ENCODE data around the gene DROSHA. TPM values are rescaled to one million over a fixed set of nuclear protein-coding genes. Genes with fewer than 3 reads are reported as not detected.
"Not testable (repeated sequence)": the region's sequence is repeated elsewhere in the genome, so short reads cannot be mapped to it uniquely, and the experiment has no call there.

DROSHA gene
- total and polyA plus RNA-seq, 2 of the 4 experiments (the other 2 are of a cell fraction): 36.4 to 36.5 TPM

- H4K20me1 ChIP-seq (ENCODE audit: insufficient read depth, low read length); POLR2A ChIA-PET (ENCODE audit: unreplicated experiment); H3K9ac ChIP-seq (ENCODE audit: low read depth, low read length); H3K4ac ChIP-seq (ENCODE audit: low read depth, low read length); ATAC-seq (ENCODE audit: low read depth); H2BK120ac ChIP-seq (ENCODE audit: low read depth, low read length); H2AK5ac ChIP-seq (ENCODE audit: low read depth, low read length); H4K5ac ChIP-seq (ENCODE audit: low read depth, low read length); CTCF ChIA-PET; H3K9me1 ChIP-seq (ENCODE audit: insufficient read depth, low read length); dilution Hi-C loops (cut with HindIII; ENCODE audit: low sequenced_read_pairs, unreplicated experiment); H2BK20ac ChIP-seq (ENCODE audit: low read depth, low read length); H2AFZ ChIP-seq (replicated peaks; ENCODE audit: low read length, poor library complexity); H3K18ac ChIP-seq (ENCODE audit: low read depth, low read length); H2BK15ac ChIP-seq (ENCODE audit: low read depth, low read length); H3K9me3 ChIP-seq (ENCODE audit: control insufficient read depth, insufficient read depth, low read length); DNase-seq; H2AK9ac ChIP-seq (replicated peaks; ENCODE audit: low read depth, low read length, poor library complexity); H3K23ac ChIP-seq (ENCODE audit: low read depth, low read length); H3K14ac ChIP-seq (replicated peaks; ENCODE audit: low read depth, low read length); H4K91ac ChIP-seq (ENCODE audit: insufficient read depth, low read depth, low read length); H3K27me3 ChIP-seq (ENCODE audit: control insufficient read depth, insufficient read depth, low read length); H2BK5ac ChIP-seq (ENCODE audit: low read depth, low read length, poor library complexity, severe bottlenecking); H4K8ac ChIP-seq (ENCODE audit: low read depth in 2 of 2, low read length in 2 of 2); in situ Hi-C loops (cut with MboI; ENCODE audit: low sequenced_read_pairs); H3K27ac ChIP-seq (ENCODE audit: insufficient read depth, low read length); H3K4me3 ChIP-seq (ENCODE audit: insufficient read depth, low read depth, low read length); H3K56ac ChIP-seq (ENCODE audit: extremely low read depth, insufficient read depth, low read length); H3K4me2 ChIP-seq (ENCODE audit: low read depth, low read length); H3K36me3 ChIP-seq (ENCODE audit: control insufficient read depth, insufficient read depth, low read length); intact Hi-C loops (cut with micrococcal nuclease); H3K79me1 ChIP-seq (ENCODE audit: low read depth in 1 of 2, low read length in 2 of 2); BruUV-seq (replicated peaks); H3K4me1 ChIP-seq (ENCODE audit: control insufficient read depth, insufficient read depth, low read length): not testable (repeated sequence)
- 100% methylated on average over 4 of the region's 14 CpGs; no CpG with 5 or more reads in 1 of the 2 experiments for WGBS, 2 experiments (ENCODE audit: extremely low coverage in 2 of 2, insufficient read length in 1 of 2)
These were observed 136.3 kb downstream of the DROSHA start for GRCh38 chr5:31395450-31396045.
